ENCODE results near the gene EIPR1.

The EIPR1 gene

GRCh38 chr2:3238951-3239841 lies 138.4 kb downstream of the EIPR1 start:
- DNase-seq, result no peak

DNA sequence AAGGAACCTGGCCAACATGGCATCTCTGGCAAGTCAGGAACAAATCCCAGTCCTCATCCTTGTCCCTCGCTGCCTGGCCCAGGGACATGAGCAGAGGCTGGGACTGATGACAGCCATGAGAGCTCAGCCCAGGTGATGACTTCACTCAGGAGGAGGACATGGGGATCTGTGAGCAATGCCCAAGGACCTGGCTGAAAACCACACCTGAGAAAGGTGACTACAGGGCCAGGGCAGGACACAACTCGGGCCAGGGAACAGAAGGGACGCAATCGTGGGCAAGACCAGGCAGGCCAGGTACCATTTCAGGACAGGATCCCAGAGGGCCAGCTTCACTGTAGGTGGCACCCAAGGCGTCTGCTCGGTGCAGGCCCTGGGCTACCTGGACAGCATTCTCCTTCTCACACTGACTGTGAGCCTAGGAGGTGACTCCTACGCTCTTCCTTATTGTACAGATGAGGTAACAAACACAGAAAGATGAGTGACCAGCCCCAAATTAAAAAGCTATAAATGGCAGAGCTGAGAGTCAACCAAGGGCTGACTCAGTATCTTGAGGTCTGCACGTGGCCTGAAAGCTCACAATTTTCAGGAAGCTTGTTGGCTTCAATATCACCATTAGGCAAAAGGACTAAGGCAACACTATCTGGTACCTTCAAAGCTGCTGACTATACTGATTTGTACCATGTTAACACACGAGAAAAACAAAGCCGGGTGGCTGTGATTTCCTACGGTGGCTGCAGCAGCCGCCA lies 141.1 kb downstream of the EIPR1 start:
- DNase-seq, result no peak

GRCh38 chr2:3233877-3234276 lies 143.7 kb downstream of the EIPR1 start:
- no peak for DNase-seq

DNA sequence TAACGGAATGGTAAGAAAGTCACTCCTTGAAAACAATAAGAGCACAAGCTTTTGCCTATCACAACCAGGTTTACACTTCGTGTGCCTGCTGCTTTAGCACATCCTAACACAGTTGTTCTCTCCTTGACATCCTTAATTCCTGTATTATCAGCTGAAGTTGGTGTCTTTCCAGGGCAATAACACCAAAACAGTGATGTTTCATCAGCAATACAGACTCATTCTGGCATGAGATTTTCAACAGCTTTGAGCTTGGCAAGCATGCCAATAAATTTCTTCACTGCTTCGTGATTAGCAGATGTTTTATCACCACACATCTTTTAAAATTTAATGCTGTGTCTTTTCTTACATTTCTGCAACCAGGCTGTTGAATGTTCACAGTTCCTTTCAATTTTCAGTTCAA lies 148.4 kb downstream of the EIPR1 start:
- no peak for DNase-seq

DNA sequence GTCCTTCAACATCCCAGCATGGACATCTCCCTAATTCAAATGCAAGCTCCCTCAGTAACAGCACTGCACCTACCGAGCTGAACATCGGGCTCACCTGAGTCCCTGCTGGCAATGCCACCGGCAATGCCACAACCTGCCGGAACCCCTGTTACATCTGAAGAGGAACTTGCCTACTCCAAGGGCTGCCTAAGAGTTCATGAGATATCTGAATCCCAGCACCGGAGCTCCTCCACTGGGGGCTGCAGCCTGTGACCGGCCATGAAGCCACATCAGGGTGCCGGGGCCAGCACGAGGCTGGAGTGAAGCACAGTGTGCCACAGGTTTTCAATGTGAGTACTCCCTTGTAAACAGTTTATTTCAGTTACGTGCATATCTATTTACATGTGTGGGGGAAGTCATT lies 152.9 kb downstream of the EIPR1 start:
- DNase-seq, result no peak

- DNase-seq, result no peak
These were observed 154.3 kb downstream of the EIPR1 start for GRCh38 chr2:3223080-3223923.

- no peak for DNase-seq
These were observed 155.0 kb downstream of the EIPR1 start for GRCh38 chr2:3222636-3223035.

GRCh38 chr2:3219536-3219935 lies 158.1 kb downstream of the EIPR1 start:
- DNase-seq, result no peak

DNA sequence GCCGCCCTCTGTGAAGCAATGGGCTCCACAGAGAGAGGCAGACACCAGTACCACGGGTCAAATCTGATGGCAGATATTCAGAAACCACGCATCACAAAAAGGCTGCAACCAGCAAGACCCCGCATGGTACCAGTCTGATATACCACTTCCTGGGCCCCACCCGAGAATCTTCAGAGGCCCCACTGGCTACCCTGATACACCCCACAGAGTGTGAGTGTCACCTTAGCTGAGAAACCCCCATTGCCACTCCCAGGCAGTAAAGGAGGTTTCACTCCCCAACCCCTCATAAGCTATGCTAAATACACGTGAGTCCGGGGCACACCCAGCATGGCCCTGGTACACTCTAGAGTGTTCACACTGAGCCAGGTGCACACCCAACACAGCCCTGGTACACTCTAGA lies 160.0 kb downstream of the EIPR1 start:
- DNase-seq, result no peak

GRCh38 chr2:3216841-3217495 lies 160.7 kb downstream of the EIPR1 start:
- DNase-seq, result no peak

- DNase-seq, result no peak
These were observed 162.7 kb downstream of the EIPR1 start for GRCh38 chr2:3214806-3215404.

GRCh38 chr2:3214065-3214464 lies 163.6 kb downstream of the EIPR1 start:
- DNase-seq, result no peak

DNA sequence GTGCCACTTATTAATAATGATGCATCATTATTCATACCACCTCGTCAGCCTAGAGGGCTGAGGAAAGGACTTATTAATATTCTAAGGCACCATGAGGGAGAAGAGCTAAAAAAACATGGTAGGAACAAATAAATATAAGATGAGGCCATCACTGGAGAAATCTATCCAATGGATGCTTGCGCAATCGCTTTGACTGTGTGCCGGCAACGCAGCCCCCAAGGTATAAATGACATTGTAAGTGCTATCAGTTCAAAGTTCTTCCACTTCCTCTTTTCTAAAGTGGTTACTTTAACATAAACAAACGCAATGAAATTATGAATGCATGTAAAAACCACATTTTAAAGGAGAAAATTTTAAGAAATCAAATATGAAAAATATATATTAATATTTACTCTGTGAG lies 164.6 kb downstream of the EIPR1 start:
- no peak for DNase-seq

GRCh38 chr2:3212061-3212362 lies 165.6 kb downstream of the EIPR1 start:
- no peak for DNase-seq

DNA sequence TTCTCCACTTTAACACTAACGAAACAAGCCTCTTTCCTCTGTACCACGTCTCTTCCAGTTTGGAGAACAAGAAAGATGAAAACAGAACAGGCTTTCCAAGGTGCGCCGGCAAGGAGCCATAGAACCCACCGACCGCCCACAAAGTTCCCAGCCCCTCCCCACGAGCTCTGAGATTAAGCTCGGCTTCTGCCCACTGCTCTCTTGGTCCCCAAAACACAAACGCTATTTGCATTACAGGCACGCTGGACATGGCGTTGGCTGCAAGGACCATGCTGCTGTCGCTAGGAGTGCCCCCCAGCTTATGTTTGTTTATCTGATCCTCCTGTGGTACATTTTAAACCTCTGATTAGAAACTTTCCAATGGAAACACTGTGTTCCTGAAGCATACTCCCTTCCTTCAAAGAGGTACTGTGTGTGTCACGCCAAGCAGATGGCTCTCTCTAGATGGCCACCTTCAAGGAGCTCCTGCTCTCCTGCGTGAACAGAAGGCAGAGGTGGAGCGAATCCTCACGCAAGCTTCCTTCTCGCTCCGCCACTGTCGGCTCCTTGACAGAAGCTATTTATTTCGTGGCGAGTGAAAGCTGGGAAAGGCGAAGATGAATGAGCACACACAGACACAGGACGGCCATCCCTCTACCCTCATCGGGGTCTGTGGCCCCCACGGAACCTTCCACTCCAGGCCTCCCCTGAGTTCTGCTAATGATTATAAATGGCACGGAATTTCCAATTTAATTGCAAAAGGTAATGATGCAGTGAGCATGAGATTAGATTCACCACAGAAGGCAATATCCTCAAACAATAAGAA lies 166.2 kb downstream of the EIPR1 start:
- no peak for DNase-seq

GRCh38 chr2:3210257-3210656 lies 167.4 kb downstream of the EIPR1 start:
- no peak for DNase-seq

DNA sequence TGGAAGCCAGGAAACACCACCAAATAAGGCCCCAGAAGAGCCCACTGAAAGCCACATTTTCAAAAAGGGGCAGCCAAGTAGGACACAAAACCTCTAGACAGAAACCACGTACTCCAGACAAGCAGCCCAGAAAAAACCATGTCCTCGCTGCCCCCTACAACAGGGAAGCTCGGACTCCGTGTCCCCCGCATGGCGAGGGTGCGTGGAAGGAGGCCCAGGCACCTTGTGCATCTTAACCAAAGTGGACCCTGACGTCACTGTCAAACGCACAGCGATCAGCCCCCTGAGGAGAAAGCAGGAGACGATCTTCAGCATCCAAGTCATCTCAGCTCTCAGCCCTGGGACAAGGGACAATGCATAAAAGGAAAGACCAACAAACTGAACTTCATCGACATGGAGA lies 168.4 kb downstream of the EIPR1 start:
- no peak for DNase-seq

- DNase-seq, result no peak
These were observed 169.0 kb downstream of the EIPR1 start for GRCh38 chr2:3208591-3208990.

GRCh38 chr2:3208179-3208578 lies 169.4 kb downstream of the EIPR1 start:
- no peak for DNase-seq

- DNase-seq, result no peak
These were observed 170.5 kb downstream of the EIPR1 start for GRCh38 chr2:3207091-3207491.

DNA sequence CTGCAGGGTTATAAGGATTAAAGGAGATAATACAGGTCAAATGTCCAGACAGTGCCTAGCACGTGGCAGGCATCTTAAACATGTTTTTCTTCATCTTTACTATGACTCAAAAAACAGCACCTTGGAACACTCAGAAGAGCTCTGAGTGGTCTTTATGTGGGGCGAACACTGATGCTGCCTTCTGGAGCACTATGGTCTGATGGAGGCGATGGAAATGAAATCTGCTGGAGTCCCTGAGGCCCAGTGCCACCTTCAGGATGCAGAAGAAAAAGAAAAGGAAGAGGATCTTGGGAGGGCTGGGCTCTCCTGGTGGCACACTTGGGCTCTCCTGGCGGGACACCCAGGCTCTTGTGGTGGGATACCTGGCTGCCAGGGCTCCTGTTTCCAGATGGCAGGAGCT lies 171.8 kb downstream of the EIPR1 start:
- DNase-seq, result no peak
